ENCODE measurements around the gene ANKMY1.
"Not testable (repeated sequence)": the region's sequence is repeated elsewhere in the genome, so short reads cannot be mapped to it uniquely, and the experiment has no call there.

ANKMY1 gene

DNA sequence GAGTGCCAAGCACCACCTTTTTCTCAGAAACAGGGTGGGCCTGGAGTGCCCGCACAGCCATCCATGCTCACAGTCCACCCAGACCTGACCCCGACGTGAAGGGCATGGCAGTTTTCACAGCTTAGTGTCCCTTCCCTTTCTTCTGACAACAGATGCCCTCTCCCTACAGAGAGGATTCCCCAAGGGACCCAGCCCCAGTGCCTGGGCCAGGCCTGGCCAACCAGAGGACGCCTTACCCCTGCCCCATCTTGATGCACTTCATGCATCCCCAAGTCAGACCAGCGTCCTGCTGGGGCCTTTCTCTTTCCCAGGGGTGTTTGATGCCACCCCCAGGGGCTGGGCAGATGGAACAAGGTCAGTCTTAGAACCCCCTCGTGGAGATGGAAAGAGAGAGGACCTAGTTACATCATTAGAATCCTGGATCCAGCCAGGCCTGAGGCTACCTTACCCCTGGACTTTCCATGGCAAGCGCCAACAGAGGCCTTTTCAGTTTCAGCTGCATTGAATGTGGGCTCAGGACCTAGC is 3.8 kb downstream of the ANKMY1 start:
- DNase-seq, result no peak

DNA sequence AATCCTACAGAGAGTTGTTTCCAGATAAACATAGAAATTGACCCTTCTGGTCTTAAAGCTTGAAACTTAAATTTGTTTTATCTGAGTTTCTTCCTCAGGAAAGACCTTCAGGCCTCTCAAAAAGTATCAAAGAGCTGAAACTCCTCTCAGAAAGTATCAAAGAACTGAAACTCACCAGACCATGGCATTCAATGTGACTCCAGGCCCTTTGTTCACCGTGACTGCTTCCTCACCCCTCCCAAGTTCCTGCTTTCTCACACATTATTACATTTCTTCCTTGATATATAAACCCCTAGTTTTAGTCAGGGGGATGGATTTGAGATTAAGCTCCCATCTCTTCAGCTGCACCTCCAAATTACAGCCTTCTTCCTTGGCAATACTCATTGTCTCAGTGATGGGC is 6.0 kb downstream of the ANKMY1 start:
- no peak for DNase-seq

DNA sequence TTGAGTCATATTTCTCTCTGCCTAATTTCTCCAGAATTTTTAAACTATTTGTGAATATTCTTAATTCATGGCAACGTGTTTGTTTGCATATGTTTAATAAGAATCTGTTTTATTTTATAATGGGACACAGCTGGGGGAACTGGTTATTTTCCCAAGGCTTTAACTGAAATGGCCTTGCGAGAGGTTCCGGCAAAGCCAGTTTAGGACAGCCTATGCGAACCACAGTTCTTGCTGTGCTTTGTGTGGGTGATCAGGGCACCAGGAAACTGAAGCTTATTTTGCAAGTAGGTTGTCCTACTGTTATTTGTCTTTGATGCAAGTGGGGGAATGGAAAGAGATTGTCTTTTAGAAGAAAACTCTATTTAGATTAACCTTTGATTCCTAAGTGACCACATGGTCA is 6.5 kb downstream of the ANKMY1 start:
- no peak for DNase-seq

GRCh38 chr2:240539906-240540305 is 17.9 kb downstream of the ANKMY1 start:
- no peak for DNase-seq

DNA sequence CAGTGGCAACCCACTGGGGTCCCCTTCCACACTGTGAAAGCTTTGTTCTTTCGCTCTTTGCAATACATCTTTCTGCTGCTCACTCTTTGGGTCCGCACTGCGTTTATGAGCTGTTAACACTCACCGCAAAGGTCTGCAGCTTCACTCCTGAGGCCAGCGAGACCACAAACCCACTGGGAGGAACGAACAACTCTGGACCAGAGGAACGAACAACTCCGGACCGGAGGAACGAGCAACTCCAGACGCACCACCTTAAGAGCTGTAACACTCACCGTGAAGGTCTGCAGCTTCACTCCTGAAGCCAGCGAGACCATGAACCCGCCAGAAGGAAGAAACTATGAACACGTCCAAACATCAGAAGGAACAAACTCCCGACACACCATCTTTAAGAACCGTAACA is 18.7 kb downstream of the ANKMY1 start:
- not testable (repeated sequence) for DNase-seq

- DNase-seq, result no peak
Observed at GRCh38 chr2:240538031-240538780, 19.6 kb downstream of the ANKMY1 start.

DNA sequence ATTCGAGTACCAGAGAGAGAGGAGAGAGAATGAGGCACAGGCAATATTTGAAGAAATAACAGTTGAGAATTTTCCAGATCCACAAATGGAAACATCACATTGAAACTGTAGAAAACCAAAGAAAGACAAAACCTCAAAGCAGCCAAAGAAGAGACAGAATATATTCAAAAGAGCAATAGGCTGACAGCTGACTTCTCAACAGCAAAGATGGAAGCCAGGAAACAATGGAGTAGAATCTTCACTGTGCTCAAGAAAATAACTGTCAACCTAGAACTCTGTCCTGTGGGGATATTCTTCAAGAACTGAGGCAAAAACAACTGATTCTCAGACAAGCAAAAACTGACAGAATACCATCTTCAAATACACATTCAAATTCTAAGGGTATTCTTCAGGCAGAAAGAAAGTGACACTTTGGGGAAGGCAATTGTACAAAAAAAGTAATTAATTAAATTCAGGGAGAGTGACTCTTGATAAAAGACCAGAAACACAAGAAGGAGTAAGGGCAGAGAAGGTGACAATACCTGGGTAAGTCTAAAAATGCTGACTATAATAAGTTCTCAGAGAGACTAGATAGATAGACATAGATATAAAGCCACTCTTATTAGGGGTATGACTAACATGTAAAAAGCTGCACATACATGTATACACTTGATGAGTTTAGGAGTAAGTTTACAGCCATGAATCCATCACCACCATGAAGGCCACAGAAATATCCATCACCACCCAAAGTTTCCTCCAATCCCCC is 25.6 kb downstream of the ANKMY1 start:
- no peak for DNase-seq

GRCh38 chr2:240531038-240531437 is 26.8 kb downstream of the ANKMY1 start:
- no peak for DNase-seq

DNA sequence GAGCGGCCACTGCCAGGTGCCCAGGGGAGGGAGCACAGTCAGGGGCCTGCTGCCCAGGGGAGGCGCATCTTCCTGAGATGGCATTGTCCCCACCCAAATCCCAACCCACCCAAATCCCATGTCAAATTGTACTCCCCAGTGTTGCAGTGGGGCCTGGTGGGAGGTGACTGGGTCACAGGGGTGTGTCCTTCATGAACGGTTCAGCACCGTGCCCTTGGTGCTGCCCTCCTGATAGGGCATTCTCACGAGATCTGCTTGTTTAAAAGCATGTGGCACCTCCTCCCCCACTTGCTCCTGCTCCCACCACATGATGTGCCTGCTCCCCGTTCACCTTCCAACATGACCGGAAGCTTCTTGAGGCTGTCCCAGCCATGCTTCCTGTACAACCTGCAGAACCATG is 27.6 kb downstream of the ANKMY1 start:
- no peak for DNase-seq

- no peak for DNase-seq
Observed at GRCh38 chr2:240529344-240529999, 28.3 kb downstream of the ANKMY1 start.

DNA sequence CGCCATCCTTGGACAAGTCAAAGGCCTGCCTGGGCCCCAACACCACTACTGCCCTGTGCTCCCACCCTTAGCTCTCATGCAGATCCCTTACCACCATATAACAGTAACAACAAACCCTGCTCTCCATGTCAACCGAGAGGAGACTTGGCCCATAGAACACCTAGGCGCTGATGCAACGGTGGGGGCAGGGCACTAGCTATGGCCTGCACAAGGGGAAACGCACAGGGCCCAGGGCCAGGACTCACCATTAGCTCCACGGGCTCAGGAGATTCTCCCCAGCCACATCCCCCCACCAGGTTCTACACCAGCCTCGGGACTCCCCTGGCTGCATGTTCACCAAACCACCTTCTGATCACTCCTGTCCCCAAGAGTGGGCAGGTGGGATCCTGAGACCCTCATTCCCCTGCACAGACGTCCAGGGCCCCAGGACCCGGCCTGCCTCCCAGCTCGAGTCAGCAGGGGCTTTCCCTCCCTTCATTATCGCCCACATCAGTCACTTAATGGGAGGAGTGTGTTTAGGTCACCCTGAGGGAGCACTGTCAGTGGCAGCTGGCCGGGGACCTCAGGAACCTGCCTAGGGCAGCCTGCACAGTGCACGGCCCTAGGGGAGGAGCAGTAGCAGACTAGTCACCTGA is 29.3 kb downstream of the ANKMY1 start:
- DNase-seq, result no peak

DNA sequence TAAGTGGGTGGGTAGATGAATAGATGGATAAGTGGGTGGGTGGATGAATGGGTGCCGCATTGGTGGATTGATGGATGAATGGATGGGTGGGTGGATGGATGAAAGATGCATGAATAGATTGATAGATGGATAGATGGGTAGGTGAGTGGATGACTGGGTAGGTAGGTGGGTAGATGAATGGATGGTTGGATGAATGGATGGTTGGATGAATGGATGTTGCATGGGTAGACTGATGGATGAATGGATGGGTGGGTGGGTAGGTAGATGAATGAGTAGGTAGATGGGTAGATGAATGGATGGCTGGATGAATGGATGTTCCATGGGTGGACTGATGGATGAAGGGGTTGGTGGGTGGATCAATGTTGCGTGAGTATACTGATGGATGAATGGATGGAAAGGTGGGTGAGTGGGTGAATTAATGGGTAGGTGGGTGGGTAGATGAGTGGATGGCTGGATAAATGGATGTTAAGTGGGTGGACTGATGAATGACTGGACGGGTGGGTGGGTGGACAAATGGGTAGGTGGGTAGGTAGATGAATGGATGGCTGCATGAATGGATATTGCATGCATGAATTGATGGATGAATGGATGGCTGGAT is 30.5 kb downstream of the ANKMY1 start:
- no peak for DNase-seq

DNA sequence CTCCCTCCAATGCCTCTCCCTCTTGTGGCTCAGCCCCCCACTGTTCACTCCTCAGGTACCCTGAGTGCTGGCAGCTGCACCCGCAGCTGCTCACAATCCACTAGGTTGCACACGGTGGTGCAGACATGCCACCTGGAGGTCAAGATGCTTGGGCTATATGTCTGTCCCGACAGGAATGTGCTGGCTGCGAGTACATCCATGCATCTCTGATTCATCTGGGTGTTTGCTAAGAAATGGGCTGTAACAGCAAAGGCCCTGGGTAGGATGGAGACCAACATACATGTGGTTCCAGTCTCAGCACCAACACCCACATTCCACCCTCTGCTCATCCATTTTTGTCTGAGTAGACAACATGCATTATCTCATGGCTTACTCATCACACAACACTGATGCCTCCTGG is 31.3 kb downstream of the ANKMY1 start:
- no peak for DNase-seq

DNA sequence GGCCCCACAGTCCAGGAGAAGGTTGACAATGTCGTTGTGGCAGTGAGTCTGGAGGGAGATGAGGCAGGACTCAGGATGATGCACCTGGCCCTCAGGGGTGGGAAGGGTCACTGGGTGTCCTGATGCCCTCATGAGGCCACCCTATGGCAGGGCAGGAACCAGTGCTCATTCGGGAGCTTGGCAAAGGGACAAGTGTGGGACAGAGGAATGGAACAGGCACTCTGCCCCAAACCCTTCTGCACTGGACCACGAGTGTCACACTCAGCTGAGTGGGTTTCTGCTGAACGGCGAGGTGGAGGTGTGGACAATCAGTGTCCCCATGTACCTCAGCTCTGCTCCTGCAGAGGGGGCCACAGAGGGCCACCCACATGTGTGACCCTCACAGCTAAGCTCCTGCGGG is 32.0 kb downstream of the ANKMY1 start:
- no peak for DNase-seq

DNA sequence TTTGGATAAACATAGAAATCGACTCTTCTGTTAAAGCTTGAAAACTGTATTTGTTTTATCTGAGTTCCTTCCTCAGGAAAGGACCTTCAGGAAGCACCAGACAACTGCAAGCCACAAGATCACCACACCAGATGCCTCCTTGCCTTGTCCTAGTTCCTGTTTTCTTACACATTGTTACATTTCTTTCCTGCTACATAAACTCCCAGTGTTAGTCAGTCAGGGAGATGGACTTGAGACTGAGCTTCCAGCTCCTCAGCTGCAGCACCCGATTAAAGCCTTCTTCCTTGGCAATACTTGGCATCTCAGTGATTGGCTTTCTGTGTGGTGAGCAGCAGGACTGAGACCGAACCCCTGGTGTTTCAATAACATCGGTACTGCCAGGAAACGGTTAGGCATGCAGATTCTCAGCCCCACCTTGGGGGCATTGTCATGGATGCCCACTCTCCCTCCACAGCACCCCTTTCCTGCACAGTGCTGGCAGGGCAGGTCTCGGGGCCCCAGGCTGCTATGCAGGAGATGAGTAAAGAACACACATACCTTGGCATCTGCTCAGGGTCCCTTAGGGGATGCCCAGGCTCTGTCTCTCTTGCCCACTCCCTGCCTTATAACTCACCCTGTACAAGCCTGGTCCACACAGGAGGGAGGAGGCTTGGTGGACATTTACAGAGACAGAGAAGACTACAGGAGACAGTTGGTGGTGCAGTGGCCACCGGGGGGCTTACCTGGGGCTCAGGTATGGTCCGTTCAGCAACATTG is 32.6 kb downstream of the ANKMY1 start:
- no peak for DNase-seq

GRCh38 chr2:240523451-240524281 is 34.1 kb downstream of the ANKMY1 start:
- DNase-seq, result no peak

DNA sequence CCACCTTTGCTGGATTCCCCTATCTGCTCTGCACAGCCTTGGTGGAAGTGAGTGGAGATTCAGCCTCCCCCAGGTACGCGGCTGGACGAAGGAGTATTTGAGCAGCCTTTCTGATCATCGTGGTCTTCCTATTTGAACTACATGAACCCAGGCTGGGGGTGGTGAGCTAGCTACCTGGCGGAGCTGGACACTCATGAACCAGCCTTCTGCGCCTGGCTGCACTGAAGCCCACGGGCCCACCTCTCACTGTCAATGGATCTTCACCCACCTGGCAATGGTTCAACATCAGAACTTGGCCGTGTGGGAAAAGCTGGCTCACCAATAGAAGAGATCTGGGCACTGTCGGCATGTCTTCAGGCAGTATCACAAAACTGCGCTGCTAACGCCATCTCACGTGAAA is 35.4 kb downstream of the ANKMY1 start:
- DNase-seq, result no peak

DNA sequence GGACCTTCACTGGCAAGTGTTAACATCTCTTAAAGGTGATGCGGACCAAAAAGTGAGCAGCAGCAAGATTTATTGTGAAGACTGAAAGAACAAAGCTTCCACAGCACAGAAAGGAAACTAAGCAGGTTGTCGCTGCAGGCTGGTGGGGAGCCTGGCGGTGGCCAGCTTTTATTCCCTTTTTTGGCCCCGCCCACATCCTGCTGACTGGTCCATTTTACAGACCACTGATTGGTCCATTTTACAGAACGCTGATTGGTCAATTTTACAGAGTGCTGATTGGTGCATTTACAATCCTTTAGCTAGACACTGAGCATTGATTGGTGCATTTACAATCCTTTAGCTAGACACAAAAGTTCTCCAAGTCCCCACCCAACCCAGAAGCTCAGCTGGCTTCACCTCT is 35.9 kb downstream of the ANKMY1 start:
- DNase-seq, result not testable (repeated sequence)

- DNase-seq, result no peak
Observed at GRCh38 chr2:240520974-240521350, 36.8 kb downstream of the ANKMY1 start.

DNA sequence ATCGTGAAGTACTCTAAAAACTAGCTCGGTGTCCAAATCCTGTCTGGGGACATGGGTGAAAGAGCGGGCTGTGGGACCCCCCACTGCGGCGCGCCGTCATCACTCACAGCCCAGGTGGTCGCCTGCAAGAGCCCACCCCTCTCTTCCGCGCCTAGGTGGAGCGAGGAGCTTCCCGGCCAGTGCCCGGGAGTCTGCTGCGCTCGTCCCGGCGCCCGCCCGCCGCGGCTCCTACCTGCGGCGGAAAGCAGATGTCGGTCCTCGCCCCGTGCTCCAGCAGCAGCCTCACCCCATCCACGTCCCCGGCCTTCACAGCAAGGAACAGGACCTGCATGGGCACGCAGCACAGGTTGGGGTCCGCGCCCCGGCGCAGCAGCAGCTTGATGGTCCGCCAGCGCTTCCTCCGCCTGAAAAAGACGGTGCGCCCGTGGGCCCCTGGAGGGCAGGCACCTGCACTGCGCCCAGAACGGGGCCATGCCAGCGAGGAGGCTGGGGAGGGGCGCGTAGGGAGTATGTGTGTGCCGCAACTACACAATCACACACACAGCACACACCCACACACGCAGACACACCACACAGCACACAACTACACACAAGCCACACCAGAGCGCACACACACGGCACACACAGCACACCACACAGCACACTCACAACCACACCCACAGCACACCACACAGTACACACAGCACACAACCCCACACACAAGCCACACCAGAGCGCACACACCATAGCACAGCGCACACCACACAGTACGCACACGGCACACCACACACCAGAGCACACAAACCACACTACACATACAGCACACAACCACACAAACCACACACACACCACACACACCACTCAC is 37.4 kb downstream of the ANKMY1 start:
- DNase-seq, result no peak

Measured in activated naive CD4-positive, alpha-beta T cell treated with Interleukin-2 at 50 U/mL for 16 hours (primary cell).